ENCODE data around the gene CLDN7. TPM values are rescaled to one million over a fixed set of nuclear protein-coding genes. Genes with fewer than 3 reads are reported as not detected.
A peak's percentile ranks its signal among the peaks of the same experiment; 100 is the strongest.

CLDN7 gene
- total and polyA plus RNA-seq, 4 donors: 3.0 to 35.0 (median 19.6) TPM

DNA sequence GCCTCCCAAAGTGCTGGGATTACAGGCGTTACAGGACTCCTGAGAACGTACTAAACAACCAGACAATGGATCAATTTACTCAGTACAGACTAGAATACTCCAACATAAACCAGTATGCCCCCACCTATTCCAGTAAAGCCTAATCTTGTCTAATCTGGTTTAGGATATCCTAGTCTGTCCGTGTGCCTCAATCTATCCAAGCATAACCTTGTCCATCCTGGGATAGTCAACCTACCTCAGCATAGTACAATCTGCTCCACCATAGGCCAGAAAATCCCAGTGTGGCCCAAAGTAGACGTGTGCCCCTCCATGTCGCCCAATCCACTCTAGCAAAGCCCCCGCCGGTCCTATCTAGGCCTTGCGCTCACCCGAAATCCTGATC lies 28.6 kb downstream of the CLDN7 start:
- Histone ChIP-seq H3K36me3 (ENCODE audit: control insufficient read depth in 4 of 4, insufficient read depth in 3 of 4, low read depth in 1 of 4, low read length in 3 of 4) (peaks cover 14 to 31% (median 17%) of the 10 kb centered on the region in 4 donors), H3K4me1 (ENCODE audit: control insufficient read depth in 4 of 4, insufficient read depth in 4 of 4, low read length in 3 of 4) (peaks cover 4 to 49% (median 34%) of the 10 kb centered on the region in 4 donors), H3K27ac (ENCODE audit: low read depth in 1 of 2, low read length in 2 of 2) (peak overlapping the region; percentile 89 to 90), H3K27me3 (ENCODE audit: control insufficient read depth in 4 of 4, insufficient read depth in 4 of 4, low read length in 3 of 4) (no peaks in the 10 kb centered on the region), H3K4me3 (ENCODE audit: low read depth in 1 of 3, low read length in 3 of 3) (peak overlapping the region; percentile 71 to 98 (median 87)), H3K9ac (ENCODE audit: low read depth in 1 of 2, low read length in 2 of 2) (peak overlapping the region; percentile 21 to 50), H3K9me3 (ENCODE audit: control insufficient read depth in 4 of 4, low read length in 3 of 4) (no peaks in the 10 kb centered on the region)
- 1% methylated on average over 9 of the region's 9 CpGs for WGBS
- DNase-seq (ENCODE audit: low spot score): no peak
- no peak for TF ChIP-seq JUND (IDR thresholded peaks at IDR 0.05)
- TF ChIP-seq YY1 (IDR thresholded peaks at IDR 0.05): no peak
- TF ChIP-seq NR2F2 (IDR thresholded peaks at IDR 0.05): no peak
- TF ChIP-seq REST (IDR thresholded peaks at IDR 0.05): no peak
- no peak for TF ChIP-seq TAF1 (conservative IDR thresholded peaks at IDR 0.05)
- TF ChIP-seq ATF3 (IDR thresholded peaks at IDR 0.05): no peak

- H3K9ac ChIP-seq (ENCODE audit: low read depth in 1 of 2, low read length in 2 of 2): no peak overlapping the region
- H3K4me3 ChIP-seq (ENCODE audit: low read depth in 1 of 3, low read length in 3 of 3): no peak overlapping the region
- peaks cover 6 to 44% (median 30%) of the 10 kb centered on the region in 4 donors for H3K4me1 ChIP-seq (ENCODE audit: control insufficient read depth in 4 of 4, insufficient read depth in 4 of 4, low read length in 3 of 4)
- no peaks in the 10 kb centered on the region for H3K9me3 ChIP-seq (ENCODE audit: control insufficient read depth in 4 of 4, low read length in 3 of 4)
- no peak overlapping the region for H3K27ac ChIP-seq (ENCODE audit: low read depth in 1 of 2, low read length in 2 of 2)
- TF ChIP-seq RAD21 (IDR thresholded peaks at IDR 0.05): no peak
- TF ChIP-seq TAF1 (conservative IDR thresholded peaks at IDR 0.05): no peak
- no peak for TF ChIP-seq HNF4G (IDR thresholded peaks at IDR 0.05)
- TF ChIP-seq YY1 (IDR thresholded peaks at IDR 0.05): no peak
- TF ChIP-seq HNF4A (conservative IDR thresholded peaks at IDR 0.05): no peak
- no peak for TF ChIP-seq CTCF (IDR thresholded peaks at IDR 0.05; ENCODE audit: low read depth, low read length, missing input control)
- TF ChIP-seq ATF3 (IDR thresholded peaks at IDR 0.05): no peak
- no peak for TF ChIP-seq FOXA2 (IDR thresholded peaks at IDR 0.05)
- H3K36me3 ChIP-seq (ENCODE audit: control insufficient read depth in 4 of 4, insufficient read depth in 3 of 4, low read depth in 1 of 4, low read length in 3 of 4): peaks cover 17 to 45% (median 21%) of the 10 kb centered on the region in 4 donors
- DNase-seq (ENCODE audit: low spot score): no peak
- 91% methylated on average over 5 of the region's 5 CpGs for WGBS
- no peaks in the 10 kb centered on the region for H3K27me3 ChIP-seq (ENCODE audit: control insufficient read depth in 4 of 4, insufficient read depth in 4 of 4, low read length in 3 of 4)
Observed at GRCh38 chr17:7232114-7232513, 30.2 kb downstream of the CLDN7 start.

DNA sequence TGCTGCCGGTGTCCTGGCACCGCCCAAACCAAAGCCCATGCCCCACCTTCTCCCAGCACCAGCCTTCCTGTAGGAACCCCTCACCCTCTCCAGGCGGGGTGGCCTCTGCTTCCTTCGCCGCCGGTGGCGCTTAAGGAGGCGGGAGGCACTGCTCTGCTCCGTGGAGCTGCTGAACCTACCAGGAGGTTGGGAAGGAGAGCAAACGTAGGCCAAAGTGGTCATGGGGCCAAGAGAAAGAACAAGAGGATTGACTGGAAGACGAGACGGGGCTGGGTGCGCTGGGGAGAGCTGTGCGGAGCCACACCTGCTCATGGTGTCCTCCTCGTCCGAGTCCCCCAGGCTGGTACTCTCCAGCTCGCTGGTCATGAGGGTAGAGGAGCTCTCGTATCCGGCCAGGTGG lies 32.8 kb downstream of the CLDN7 start:
- H3K36me3 ChIP-seq (ENCODE audit: control insufficient read depth in 4 of 4, insufficient read depth in 3 of 4, low read depth in 1 of 4, low read length in 3 of 4): peaks cover 13 to 54% (median 23%) of the 10 kb centered on the region in 4 donors
- no peak overlapping the region for H3K27ac ChIP-seq (ENCODE audit: low read depth in 1 of 2, low read length in 2 of 2)
- H3K9me3 ChIP-seq (ENCODE audit: control insufficient read depth in 4 of 4, low read length in 3 of 4): no peaks in the 10 kb centered on the region
- TF ChIP-seq MAX (IDR thresholded peaks at IDR 0.05) (no peak), HNF4A (conservative IDR thresholded peaks at IDR 0.05) (no peak), GABPA (IDR thresholded peaks at IDR 0.05 in 1 of 2, conservative IDR thresholded peaks at IDR 0.05 in 1 of 2) (no peak), ATF3 (IDR thresholded peaks at IDR 0.05) (no peak), FOXA2 (IDR thresholded peaks at IDR 0.05) (no peak), SP1 (IDR thresholded peaks at IDR 0.05) (no peak), HNF4G (IDR thresholded peaks at IDR 0.05) (no peak), YY1 (IDR thresholded peaks at IDR 0.05) (no peak), TAF1 (conservative IDR thresholded peaks at IDR 0.05) (no peak), FOXA1 (IDR thresholded peaks at IDR 0.05) (no peak), REST (IDR thresholded peaks at IDR 0.05) (no peak), JUND (IDR thresholded peaks at IDR 0.05) (no peak)
- WGBS: 97% methylated on average over 19 of the region's 19 CpGs
- no peak overlapping the region for H3K9ac ChIP-seq (ENCODE audit: low read depth in 1 of 2, low read length in 2 of 2)
- no peak for DNase-seq (ENCODE audit: low spot score)
- H3K27me3 ChIP-seq (ENCODE audit: control insufficient read depth in 4 of 4, insufficient read depth in 4 of 4, low read length in 3 of 4): no peaks in the 10 kb centered on the region
- H3K4me3 ChIP-seq (ENCODE audit: low read depth in 1 of 3, low read length in 3 of 3): no peak overlapping the region
- peaks cover 6 to 21% (median 16%) of the 10 kb centered on the region in 4 donors for H3K4me1 ChIP-seq (ENCODE audit: control insufficient read depth in 4 of 4, insufficient read depth in 4 of 4, low read length in 3 of 4)

Data from liver (tissue), 9 donors.